ENCODE results near the gene GPC6.

DNA sequence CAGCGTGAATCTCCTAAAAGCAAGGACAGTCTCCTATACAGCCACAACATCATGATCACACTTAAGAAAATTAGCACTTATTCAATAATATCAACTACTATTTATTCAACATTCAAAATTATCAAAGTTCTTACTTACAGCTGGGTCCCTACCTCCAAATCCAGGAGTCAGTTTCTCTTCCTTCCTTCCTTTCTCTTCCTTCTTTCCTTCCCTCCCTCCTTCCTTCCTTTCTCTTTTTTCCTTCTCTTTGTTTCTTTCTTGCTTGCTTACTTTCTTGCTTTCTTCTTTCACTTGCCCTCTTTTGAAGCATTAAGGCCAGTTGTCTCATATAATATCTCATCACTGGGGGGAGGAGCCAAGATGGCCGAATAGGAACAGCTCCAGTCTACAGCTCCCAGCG, 1145.2 kb downstream of the GPC6 start:
- TF ChIP-seq CTCF (IDR thresholded peaks at IDR 0.05) (no peak), HOXB13 (CRISPR knock-in tag; IDR thresholded peaks at IDR 0.05; ENCODE audit: low read depth) (no peak), SMC3 (IDR thresholded peaks at IDR 0.05) (no peak), CEBPB (IDR thresholded peaks at IDR 0.05) (no peak), RAD21 (conservative IDR thresholded peaks at IDR 0.05 in 1 of 2, IDR thresholded peaks at IDR 0.05 in 1 of 2) (no peak), POLR2A (IDR thresholded peaks at IDR 0.05; ENCODE audit: low read length) (no peak), CBX2 (IDR thresholded peaks at IDR 0.05; ENCODE audit: borderline replicate concordance, low read depth) (no peak), JUN (IDR thresholded peaks at IDR 0.05) (no peak), FOSL2 (IDR thresholded peaks at IDR 0.05) (no peak), FOSL2 (CRISPR knock-in tag; IDR thresholded peaks at IDR 0.05) (no peak)

All from A549 (cell line).